ENCODE data around the gene COG2.
"Not testable (repeated sequence)": the region's sequence is repeated elsewhere in the genome, so short reads cannot be mapped to it uniquely, and the experiment has no call there.

The COG2 gene

DNA sequence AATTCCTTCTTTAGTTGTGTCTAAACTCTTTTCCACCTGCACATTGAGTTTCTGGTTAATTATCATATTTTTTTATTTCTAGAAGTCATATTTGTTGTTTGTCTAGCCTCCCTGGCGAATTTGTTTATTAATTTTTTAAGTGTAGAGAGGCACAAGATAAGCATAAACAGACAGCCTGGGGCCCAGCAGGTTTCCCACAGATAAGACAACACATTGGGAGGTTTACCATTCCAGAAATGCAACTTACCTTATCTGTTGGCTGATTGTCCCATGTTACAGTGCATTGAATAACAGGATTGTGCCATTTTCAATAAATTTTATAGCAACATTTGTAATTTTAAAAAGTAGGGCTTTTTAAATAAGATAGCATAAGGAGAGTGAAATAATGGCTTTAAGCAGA lies 34.9 kb downstream of the COG2 start:
- DNase-seq (ENCODE audit: low spot score): no peak

DNA sequence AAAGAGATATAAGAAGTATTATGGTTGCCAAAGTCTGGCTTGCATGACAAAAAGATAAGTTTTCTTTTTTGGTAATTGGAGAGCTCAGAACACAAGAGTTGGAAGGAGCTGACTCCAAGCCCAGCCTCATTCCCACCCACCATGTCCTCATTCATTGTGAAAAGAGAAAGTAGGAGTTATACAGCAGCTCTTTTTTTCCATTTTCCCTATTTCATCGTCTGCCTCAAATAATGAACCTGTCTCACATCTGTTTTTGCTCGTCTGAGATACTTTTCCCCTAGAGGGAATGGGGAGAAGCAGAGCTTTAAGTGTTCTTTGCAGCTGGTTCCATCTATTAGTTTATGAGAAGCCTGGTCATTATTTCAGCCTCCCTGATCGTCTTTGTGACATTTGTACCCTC lies 36.9 kb downstream of the COG2 start:
- DNase-seq (ENCODE audit: low spot score): no peak

DNA sequence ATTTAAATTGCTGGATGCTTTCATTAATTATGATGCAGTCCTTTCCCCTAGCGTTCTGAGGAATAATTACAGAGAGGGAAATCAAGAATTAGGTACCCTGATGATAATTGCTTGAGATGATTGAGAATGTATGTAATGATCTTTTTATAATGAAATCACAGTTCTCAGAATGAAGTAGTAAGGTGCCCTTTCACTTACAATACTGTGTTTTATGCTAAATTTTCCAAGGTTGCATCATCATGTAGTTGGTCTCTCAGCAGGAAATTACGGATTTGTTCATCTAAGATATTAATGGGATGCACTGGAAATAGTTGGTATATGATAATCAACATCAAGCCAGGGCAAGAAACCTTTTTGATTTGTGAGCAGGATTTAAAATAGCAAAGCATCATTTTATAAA lies 37.5 kb downstream of the COG2 start:
- no peak for DNase-seq (ENCODE audit: low spot score)

DNA sequence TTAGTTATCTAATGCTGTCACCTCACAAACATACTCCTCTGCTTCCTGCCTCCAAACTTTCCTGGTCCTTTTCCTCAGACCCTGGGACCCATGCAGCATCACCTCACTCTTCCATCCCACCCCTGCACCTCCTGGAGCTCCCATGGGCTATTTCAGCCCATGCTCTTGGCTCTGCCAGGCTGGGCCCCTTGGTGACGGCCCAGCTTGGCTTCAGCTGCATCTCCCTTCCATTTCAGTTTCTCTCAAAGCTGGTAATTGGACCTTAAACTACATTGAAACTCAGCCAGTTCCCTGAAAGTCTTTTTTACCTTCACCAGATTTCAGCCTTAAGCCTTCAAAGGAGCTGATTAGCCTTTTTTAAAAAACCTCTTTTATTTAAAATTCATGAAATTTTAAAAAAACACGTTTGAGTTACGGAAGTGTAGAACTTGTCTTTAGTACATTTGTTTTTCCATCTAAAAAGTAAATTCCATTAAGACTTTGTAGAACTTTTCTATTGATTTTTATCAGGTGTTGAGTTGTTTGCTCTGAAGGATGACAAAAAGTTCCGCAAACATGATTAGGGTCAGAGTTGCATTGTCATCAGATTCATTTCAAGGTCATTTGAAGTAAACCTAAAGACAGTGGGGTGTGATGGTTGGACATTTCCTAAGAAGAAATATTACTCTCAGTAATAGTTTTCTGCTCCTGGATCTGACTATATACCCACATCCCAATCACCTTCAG lies 38.2 kb downstream of the COG2 start:
- no peak for DNase-seq (ENCODE audit: low spot score)

DNA sequence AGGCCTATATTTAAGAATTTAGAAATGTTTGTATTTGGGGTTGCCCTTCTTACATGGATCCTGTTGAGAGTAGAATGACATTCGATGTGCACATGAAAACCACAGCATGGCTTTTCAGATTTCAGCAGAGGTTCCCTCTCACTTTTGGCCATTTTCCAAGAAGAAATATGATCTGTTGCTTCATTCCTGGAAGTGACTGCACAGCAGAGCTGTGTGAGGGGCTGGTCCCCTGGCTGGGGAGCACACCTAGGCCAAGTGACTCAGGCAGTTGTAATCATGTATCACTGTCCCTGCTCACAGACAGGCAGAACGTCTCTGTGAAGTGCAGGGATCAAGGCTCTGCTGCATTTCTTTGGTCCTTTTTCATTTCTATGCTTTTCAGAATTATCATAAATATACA lies 39.3 kb downstream of the COG2 start:
- DNase-seq (ENCODE audit: low spot score): peak; percentile 45

DNA sequence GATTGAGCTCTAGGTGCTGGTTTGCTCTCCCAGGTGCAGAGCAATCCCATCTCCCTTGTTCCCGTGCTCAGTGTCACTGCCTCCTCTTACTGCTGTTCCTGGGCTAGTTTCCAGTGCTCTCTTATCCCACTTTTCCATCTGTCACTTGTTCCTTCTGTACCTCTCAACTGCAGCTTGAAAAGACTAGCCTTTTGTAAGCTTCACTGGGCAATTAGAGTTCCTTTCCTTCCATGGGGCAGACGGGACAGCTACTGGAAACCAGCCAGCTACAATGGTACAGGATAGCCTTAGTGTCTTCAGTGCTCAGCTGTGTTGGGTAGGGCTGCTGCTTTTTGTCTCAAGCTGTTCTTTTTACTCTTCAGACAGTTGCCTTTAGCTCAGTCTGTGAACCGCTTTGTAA lies 40.0 kb downstream of the COG2 start:
- DNase-seq (ENCODE audit: low spot score): no peak

DNA sequence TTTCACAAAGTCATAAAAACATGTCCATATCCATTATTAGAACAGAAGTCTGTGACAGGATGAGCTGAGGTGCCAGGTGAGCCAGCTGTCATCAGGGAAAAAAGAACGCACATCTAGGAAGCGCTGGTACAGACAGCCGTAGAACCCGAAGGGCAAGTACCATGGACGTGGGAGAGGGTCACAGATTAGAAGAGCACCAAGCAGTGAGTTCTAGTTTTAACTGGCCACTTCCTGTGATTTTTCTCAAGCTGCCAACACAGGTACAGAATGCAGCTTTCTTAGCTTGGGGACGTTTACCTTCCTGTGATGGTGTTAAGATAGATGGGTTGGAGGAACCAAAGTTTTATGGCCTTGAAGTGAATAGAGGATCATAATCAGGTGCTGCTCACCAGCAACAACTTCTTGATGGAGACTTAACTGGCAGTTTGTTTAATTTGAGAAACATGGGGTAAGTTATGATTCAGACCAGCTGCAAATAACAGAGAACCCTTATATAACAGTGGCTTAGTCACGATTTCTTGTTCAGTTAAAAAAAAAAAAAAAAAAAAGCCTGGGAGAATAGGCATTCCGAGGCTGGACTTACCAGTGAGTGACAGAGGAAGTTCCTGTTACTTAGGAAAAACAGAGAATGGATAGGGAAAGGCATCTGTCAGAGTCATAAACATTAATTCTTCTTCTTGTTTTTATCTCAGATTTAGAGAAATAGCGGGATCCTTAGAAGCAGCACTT lies 40.8 kb downstream of the COG2 start:
- DNase-seq (ENCODE audit: low spot score): no peak

DNA sequence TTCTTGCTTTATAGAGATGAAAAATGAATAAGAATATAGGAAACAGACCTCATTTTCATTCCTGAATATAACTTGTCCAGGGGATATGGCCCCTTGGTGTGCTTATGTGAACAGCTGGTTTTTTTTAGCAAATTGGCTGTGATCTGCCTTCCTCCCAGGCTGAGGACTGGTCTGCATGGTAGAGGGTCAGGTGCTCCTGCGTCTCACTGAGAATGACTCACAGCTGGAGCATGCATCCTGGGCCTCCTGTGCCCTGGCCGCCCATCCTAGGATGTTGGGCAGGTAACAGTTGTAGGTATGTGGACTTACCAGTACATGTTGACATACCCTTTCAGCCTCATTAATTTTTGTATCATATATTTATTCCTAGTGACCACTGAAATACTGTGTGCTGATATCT lies 41.9 kb downstream of the COG2 start:
- no peak for DNase-seq (ENCODE audit: low spot score)

DNA sequence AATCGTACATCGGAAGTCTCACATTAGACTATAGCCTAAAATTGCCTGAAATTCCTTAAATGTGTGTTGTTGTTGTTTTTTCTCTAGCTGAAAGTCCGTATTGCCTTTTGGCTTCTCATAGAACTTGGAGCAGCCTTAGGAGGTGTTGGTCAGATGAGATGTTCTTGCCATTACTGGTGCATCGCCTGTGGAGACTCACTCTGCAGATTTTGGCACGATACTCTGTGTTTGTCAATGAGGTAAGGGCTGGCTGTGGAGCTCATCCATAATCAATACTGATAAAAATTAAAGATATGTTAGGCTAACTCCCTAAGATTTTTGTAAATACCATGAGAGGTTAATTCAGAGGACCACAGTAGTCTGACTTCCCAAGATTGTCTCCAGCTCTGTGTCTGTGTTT lies 42.7 kb downstream of the COG2 start:
- DNase-seq (ENCODE audit: low spot score): no peak

DNA sequence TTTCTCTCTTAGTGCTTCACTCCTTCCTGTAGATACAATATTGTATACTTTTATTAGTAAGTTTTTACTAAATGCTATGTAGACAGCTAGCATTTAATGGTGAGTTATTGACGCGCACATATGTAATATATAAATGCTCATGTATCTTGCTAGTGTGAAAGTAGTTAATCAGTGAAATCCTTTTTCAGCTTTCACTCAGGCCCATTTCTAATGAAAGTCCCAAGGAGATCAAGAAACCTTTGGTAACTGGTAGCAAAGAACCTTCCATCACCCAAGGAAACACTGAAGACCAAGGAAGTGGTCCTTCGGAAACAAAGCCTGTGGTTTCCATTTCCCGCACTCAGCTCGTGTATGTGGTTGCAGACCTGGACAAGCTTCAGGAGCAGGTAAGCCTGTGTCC lies 44.5 kb downstream of the COG2 start:
- no peak for DNase-seq (ENCODE audit: low spot score)

DNA sequence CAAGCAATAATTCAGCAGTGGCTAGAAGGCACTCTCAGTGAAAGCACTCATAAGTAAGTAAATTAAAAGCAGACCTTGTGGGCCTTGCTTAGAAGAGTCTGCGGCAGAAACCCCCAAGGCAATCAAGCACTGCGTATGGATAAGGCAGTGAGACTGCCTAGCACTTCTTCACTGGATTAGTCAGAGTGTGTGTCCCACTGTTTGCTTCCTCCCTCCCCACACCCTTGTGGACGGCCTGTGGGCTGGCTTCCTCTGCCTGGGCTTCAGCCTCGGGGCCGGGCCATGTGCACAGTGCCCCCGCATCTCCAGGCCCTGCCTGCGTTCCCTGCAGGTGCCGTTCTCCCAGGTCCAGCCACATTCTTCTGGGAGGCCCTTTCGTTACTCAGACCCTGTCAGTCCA lies 47.8 kb downstream of the COG2 start:
- DNase-seq (ENCODE audit: low spot score): no peak

DNA sequence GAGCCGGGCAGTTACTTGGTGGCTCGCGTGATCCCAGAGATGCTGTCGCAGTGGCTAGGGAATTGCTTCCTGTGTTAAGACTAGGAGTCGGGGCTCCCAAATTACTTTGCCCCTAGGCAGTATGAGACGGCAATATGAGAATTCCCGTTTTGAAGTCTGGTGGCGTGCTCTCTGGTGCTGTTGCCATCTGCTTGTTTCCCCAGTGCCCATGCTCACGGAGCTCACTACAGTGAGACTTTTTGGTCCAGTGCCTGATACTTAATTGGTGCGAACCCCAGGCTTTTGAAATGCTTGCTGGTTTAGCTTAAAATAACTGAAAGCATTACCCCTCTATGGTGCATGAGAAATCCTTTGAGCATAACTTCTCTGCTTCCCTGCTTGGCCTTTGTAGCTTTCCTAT lies 49.3 kb downstream of the COG2 start:
- no peak for DNase-seq (ENCODE audit: low spot score)

DNA sequence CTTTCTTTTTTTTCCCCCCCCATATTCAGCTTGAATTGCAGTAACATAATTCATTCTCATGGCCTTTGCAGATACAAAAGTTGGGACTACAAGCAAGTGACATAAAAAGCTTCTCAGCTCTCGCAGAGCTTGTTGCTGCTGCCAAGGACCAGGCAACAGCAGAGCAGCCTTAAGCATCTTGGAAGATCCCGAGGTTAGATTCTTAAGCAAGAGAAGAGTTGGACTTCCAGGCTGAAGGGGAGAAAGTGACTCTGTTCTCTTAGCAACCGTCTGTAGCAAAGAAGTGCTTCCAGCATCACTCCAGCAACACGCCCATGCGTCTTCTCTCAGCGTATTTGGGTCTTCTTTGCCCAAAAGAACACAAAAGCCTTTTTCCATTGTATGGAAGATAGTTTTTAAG lies 50.9 kb downstream of the COG2 start:
- no peak for DNase-seq (ENCODE audit: low spot score)

DNA sequence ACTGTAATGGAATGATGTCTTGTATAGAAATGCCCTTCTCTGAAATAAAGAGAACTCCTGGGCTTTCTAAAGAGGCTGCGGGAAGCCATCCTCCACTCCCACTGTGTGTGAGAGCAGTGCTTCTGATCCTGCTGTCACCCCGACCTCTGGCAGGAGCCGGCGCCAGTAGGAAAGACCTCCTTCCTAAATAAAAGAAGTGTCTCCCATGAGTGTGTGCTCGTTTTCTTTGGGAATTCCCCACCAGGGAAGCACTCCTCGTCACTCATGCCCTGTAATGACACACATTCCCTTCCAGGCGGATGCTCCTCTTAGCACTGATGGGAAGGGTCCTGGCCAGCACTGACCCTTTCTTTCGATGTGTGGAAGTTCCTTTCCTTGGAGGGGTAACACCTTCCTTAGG lies 51.5 kb downstream of the COG2 start:
- no peak for DNase-seq (ENCODE audit: low spot score)

DNA sequence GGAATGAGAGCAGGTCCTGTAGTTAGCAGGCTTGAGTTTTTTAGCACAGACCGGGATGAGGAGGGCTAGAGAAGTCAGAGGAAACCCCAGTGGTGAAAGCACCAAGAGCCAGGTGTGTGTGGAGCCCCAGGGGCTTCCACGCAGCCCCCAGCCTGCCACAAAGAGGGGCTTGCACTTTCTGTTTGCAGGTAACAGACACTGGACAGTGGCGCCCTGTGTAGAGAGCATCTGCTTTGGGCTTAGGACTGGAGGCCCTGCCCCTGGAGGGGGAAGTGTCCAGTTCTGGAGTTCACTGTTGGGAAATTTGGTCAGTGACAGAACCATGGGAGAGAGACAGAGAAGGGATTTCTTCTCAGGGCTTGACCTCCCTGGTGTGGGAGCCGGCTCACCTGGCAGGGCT lies 52.2 kb downstream of the COG2 start:
- no peak for DNase-seq (ENCODE audit: low spot score)

DNA sequence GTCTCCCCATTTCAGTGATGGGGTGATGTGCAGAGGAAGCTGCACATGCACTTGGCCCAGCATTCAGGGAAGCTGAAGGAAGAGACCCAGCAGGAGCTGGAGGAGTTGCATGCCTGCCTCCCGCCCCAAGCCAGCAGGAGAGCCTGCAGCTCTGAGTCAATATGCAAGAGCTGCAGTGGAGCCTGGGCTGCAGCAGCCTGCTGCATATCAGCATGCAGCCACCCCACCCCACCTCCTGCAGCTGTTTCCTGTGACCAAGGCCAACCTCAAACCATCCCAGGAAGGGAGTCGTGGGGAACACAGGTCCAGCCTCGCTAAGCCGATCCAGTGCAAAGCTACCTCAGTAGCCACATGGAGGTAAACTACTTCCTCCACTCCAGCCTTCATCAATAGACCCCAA lies 52.7 kb downstream of the COG2 start:
- no peak for DNase-seq (ENCODE audit: low spot score)

DNA sequence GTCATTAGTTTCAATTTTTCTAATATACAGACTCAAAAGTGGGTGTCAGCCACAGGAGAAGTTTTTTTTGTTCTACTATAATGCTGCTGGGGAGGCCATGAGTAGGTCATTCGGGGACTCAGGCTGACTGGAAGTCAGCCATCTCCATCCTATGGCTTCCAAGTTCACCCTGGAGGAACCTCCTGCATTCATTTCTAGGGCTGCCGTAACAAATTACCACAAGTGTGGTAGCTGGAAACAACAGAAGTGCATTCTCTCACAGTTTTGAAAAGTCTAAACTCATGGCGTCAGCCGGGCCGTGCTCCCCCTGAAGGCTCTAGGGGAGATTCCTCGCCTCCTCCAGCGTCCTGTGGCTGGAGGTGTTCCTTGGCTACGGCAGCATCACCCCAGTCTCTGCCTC lies 53.9 kb downstream of the COG2 start:
- DNase-seq (ENCODE audit: low spot score): no peak

DNA sequence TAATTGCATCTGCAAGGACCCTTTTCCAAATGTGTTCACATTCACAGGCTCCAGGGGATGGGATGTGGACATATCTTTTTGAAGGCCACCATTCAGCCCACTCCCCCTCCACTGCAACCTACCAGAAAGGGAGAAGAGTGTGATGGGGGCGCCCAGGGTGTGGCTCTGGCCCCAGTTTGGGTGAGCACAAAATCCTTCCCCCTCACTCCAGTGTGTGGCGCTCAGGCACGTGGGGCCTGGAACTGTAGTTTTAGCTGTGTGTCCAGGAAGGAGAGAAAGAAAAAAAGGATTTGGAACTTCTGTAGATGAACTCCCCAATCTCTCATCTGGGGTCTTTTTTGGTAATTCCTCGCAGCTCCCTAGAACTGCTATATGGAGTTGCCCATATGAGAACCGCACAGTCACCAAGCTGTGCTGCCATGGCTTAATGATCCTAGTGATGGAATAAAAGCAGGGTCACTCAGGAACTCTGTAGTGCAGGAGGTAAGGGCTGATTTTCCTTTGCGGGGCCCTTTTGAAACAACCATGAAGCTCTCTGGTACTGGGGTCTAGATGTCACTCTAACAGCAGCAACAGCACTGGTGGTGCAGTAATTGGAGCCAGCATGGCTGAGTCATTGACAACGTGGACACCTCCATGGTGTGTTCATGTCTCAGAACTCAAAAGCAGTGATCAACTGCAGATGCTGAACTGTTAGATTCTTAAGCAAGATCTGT lies 54.6 kb downstream of the COG2 start:
- no peak for DNase-seq (ENCODE audit: low spot score)

DNA sequence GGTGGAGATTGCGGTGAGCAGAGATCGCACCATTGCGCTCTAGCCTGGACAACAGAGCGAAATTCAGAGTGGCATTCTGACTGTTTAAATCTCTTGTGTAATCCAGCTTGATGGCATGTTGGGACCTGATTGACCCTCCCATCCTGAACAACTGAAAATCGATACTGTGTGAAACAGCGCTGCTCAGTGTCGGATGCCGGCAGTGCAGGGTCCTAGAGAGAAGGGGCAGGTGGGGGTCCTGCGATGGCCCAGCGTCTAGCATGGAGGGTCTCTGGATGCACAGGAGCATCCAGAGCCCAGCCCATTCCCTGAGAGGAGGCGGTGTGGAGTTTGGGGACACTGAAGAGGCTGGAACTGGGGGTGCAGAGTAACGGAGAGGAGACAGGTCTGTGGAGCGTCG lies 55.8 kb downstream of the COG2 start:
- peak; percentile 66 for DNase-seq (ENCODE audit: low spot score)

DNA sequence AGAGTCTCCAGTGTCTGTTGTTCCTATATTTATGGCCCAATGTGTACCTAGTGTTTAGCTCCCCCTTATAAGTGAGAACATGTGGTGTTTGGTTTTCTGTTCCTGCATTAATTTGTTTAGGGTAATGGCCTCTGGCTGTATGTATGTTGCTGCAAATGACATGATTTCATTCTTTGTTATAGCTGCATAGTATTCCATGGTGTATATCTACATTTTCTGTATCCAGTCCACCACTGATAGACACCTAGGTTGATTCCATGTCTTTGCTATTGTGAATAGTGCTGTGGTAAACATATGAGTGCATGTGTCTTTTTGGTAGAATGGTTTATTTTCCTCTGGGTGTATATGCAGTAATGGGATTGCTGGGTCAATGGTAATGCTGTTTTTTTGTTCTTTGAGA lies 56.7 kb downstream of the COG2 start:
- not testable (repeated sequence) for DNase-seq (ENCODE audit: low spot score)

DNA sequence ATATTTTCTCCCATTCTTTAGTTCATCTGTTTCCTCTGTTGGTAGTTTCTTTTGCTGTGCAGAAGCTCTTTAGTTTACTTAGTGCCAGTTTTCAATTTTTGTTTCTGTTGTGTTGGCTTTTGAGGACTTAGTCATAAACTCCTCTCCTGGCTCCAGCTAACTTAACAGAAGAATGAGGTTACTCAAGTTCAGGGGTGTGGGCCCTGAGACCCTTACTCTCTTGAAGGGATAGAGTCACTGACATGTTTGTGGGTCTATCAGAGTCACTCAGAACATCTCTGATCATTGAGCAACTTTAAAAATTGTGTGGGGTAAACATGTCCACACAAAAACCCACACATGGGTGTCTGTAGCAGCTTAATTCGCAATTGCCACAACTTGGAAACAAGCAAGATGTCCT lies 57.4 kb downstream of the COG2 start:
- DNase-seq (ENCODE audit: low spot score): no peak

DNA sequence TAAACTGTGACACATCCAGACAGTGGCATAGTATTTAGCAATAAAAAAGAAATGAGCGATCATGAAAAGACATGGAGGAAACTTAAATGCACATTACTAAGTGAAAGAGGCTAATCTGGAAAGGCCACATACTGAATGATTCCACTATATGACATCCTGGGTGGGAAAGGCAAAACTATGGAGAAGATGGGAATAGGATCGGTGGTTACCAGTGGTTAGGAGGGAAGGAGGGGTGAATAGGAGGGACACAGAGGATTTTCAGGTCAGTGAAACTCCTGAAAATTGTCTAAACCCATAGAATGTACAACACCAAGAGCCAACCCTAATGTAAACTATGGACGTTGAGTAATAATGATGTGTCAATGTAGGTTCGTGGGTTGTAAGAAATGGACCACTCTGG lies 57.9 kb downstream of the COG2 start:
- no peak for DNase-seq (ENCODE audit: low spot score)

DNA sequence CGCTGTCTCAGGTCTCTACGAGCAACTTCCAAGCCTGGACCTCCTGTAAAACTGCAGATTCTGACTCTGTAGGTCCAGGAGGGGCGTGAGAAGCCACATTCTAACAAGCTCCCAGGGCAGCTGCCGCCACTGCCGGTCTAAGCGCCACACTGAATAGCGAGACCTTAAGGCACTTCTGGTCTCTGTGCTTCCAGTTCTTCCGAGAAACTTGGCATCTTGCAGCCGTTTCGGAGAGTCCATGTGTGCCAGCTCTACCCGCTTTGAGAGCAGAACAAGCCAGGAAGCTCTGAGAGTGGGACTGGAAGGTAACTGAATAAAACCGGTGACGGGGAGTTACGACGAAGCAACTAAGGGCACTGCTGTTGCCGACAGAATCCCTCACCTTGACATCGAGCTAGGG lies 59.2 kb downstream of the COG2 start:
- DNase-seq (ENCODE audit: low spot score): no peak

All from iPS-NIHi11 (cell line).